Central memory CD8-positive, alpha-beta T cell (primary cell): Measurements from ENCODE around the gene LZTS3.
"Not testable (repeated sequence)": the region's sequence is repeated elsewhere in the genome, so short reads cannot be mapped to it uniquely, and the experiment has no call there.

ENCODE experiments used
- ATAC-seq: fragments of 150-1000 bp; cut with Tn5 transposase; replicated peaks from 2 replicates; pipeline ENCODE4 v1.10.0; 2022; ENCODE audit warnings: mild to moderate bottlenecking, moderate FRiP score, moderate number of reproducible peaks; ENCODE audit not compliant: poor library complexity, severe bottlenecking; ENCODE audit errors: extremely low read depth
- DNase-seq, 2 donors: peaks; one replicate each; pipeline ENCODE4 v3.0.0; 2021; ENCODE audit warnings: low spot score in 2 of 2
- H3K27ac Mint-ChIP-seq: one replicate; pipeline ENCODE4 v1.8.0; 2022; ENCODE audit warnings: low read depth, mild to moderate bottlenecking, moderate library complexity, mixed read lengths
- H3K27me3 Mint-ChIP-seq: one replicate; pipeline ENCODE4 v1.8.0; 2022; ENCODE audit warnings: mixed read lengths
- H3K36me3 Mint-ChIP-seq: one replicate; pipeline ENCODE4 v1.8.0; 2022; ENCODE audit warnings: mild to moderate bottlenecking, moderate library complexity, mixed read lengths; ENCODE audit not compliant: insufficient read depth
- H3K4me1 Mint-ChIP-seq: one replicate; pipeline ENCODE4 v1.8.0; 2022; ENCODE audit warnings: mixed read lengths
- H3K4me3 Mint-ChIP-seq: one replicate; pipeline ENCODE4 v1.8.0; 2022; ENCODE audit warnings: mild to moderate bottlenecking, moderate library complexity, mixed read lengths
- H3K9me3 Mint-ChIP-seq: one replicate; pipeline ENCODE4 v1.8.0; 2022; ENCODE audit warnings: mixed read lengths

Gene LZTS3

GRCh38 chr20:3133155-3133554 lies 40.2 kb downstream of the LZTS3 start:
- ATAC-seq (no peak), DNase-seq (no peak)
- peaks cover 9% of the 10 kb centered on the region for H3K4me1 Mint-ChIP-seq
- no peak overlapping the region for H3K4me3 Mint-ChIP-seq
- H3K9me3 Mint-ChIP-seq = no peaks in the 10 kb centered on the region
- H3K27ac Mint-ChIP-seq = no peak overlapping the region
- peaks cover 1% of the 10 kb centered on the region for H3K36me3 Mint-ChIP-seq
- H3K27me3 Mint-ChIP-seq = no peaks in the 10 kb centered on the region

GRCh38 chr20:3130051-3130600 lies 43.2 kb downstream of the LZTS3 start:
- Mint-ChIP-seq H3K27me3 (no peaks in the 10 kb centered on the region), H3K4me3 (no peak overlapping the region), H3K4me1 (peaks cover 8% of the 10 kb centered on the region), H3K36me3 (peaks cover 3% of the 10 kb centered on the region), H3K9me3 (no peaks in the 10 kb centered on the region), H3K27ac (no peak overlapping the region)
- no peak for ATAC-seq
- no peak for DNase-seq

- no peak for DNase-seq
- Mint-ChIP-seq H3K27ac (no peak overlapping the region), H3K27me3 (no peaks in the 10 kb centered on the region), H3K4me3 (no peak overlapping the region), H3K36me3 (peaks cover 4% of the 10 kb centered on the region), H3K9me3 (no peaks in the 10 kb centered on the region), H3K4me1 (peaks cover 8% of the 10 kb centered on the region)
- no peak for ATAC-seq
Measured at GRCh38 chr20:3129094-3129493, 44.3 kb downstream of the LZTS3 start.

- Mint-ChIP-seq H3K4me3 (no peak overlapping the region), H3K4me1 (peaks cover 11% of the 10 kb centered on the region), H3K27me3 (no peaks in the 10 kb centered on the region), H3K9me3 (no peaks in the 10 kb centered on the region), H3K27ac (no peak overlapping the region), H3K36me3 (peaks cover 6% of the 10 kb centered on the region)
- no peak for DNase-seq
- ATAC-seq = no peak
Measured at GRCh38 chr20:3128275-3128984, 44.9 kb downstream of the LZTS3 start.

GRCh38 chr20:3126527-3126859 lies 46.9 kb downstream of the LZTS3 start:
- no peak overlapping the region for H3K27ac Mint-ChIP-seq
- peaks cover 6% of the 10 kb centered on the region for H3K36me3 Mint-ChIP-seq
- no peaks in the 10 kb centered on the region for H3K27me3 Mint-ChIP-seq
- H3K4me1 Mint-ChIP-seq = peaks cover 23% of the 10 kb centered on the region
- ATAC-seq = no peak
- no peak for DNase-seq
- no peaks in the 10 kb centered on the region for H3K9me3 Mint-ChIP-seq
- H3K4me3 Mint-ChIP-seq = no peak overlapping the region

GRCh38 chr20:3125776-3126526 lies 47.4 kb downstream of the LZTS3 start:
- not testable (repeated sequence) for H3K27me3 Mint-ChIP-seq, H3K36me3 Mint-ChIP-seq, H3K9me3 Mint-ChIP-seq, DNase-seq, ATAC-seq, H3K4me3 Mint-ChIP-seq, H3K27ac Mint-ChIP-seq
- peaks cover 28% of the 10 kb centered on the region for H3K4me1 Mint-ChIP-seq

GRCh38 chr20:3124773-3125560 lies 48.4 kb downstream of the LZTS3 start:
- H3K4me3 Mint-ChIP-seq, ATAC-seq, H3K9me3 Mint-ChIP-seq, DNase-seq, H3K27me3 Mint-ChIP-seq, H3K27ac Mint-ChIP-seq: not testable (repeated sequence)
- Mint-ChIP-seq H3K36me3 (peaks cover 11% of the 10 kb centered on the region), H3K4me1 (peaks cover 31% of the 10 kb centered on the region)

- DNase-seq, H3K27me3 Mint-ChIP-seq, H3K27ac Mint-ChIP-seq, H3K9me3 Mint-ChIP-seq, H3K4me3 Mint-ChIP-seq, ATAC-seq: not testable (repeated sequence)
- peaks cover 11% of the 10 kb centered on the region for H3K36me3 Mint-ChIP-seq
- H3K4me1 Mint-ChIP-seq = peaks cover 29% of the 10 kb centered on the region
Measured at GRCh38 chr20:3124163-3124562, 49.2 kb downstream of the LZTS3 start.

GRCh38 chr20:3123542-3123941 lies 49.8 kb downstream of the LZTS3 start:
- peak overlapping the region; percentile 80 for H3K27ac Mint-ChIP-seq
- H3K9me3 Mint-ChIP-seq = no peaks in the 10 kb centered on the region
- no peak for ATAC-seq
- peaks cover 11% of the 10 kb centered on the region for H3K36me3 Mint-ChIP-seq
- H3K4me1 Mint-ChIP-seq = peaks cover 24% of the 10 kb centered on the region
- H3K27me3 Mint-ChIP-seq = no peaks in the 10 kb centered on the region
- H3K4me3 Mint-ChIP-seq = no peak overlapping the region
- DNase-seq = no peak

GRCh38 chr20:3121955-3122610 lies 51.3 kb downstream of the LZTS3 start:
- peaks cover 24% of the 10 kb centered on the region for H3K4me1 Mint-ChIP-seq
- H3K27ac Mint-ChIP-seq = peak overlapping the region; percentile 80
- ATAC-seq (no peak), DNase-seq (no peak)
- no peaks in the 10 kb centered on the region for H3K27me3 Mint-ChIP-seq
- H3K36me3 Mint-ChIP-seq = peaks cover 11% of the 10 kb centered on the region
- no peak overlapping the region for H3K4me3 Mint-ChIP-seq
- no peaks in the 10 kb centered on the region for H3K9me3 Mint-ChIP-seq

GRCh38 chr20:3121271-3121911 lies 52.0 kb downstream of the LZTS3 start:
- DNase-seq (no peak), ATAC-seq (peak; percentile 58)
- H3K36me3 Mint-ChIP-seq = peaks cover 9% of the 10 kb centered on the region
- H3K27me3 Mint-ChIP-seq = no peaks in the 10 kb centered on the region
- H3K4me1 Mint-ChIP-seq = peaks cover 24% of the 10 kb centered on the region
- H3K9me3 Mint-ChIP-seq = no peaks in the 10 kb centered on the region
- no peak overlapping the region for H3K4me3 Mint-ChIP-seq
- peak overlapping the region; percentile 60 for H3K27ac Mint-ChIP-seq

- H3K27me3 Mint-ChIP-seq = no peaks in the 10 kb centered on the region
- DNase-seq (no peak), ATAC-seq (no peak)
- H3K36me3 Mint-ChIP-seq = peaks cover 8% of the 10 kb centered on the region
- H3K4me3 Mint-ChIP-seq = no peak overlapping the region
- no peaks in the 10 kb centered on the region for H3K9me3 Mint-ChIP-seq
- H3K4me1 Mint-ChIP-seq = peaks cover 34% of the 10 kb centered on the region
- no peak overlapping the region for H3K27ac Mint-ChIP-seq
Measured at GRCh38 chr20:3119044-3119443, 54.3 kb downstream of the LZTS3 start.
